Activated CD4-positive, alpha-beta T cell treated with anti-CD3 and anti-CD28 coated beads for 4 hours (primary cell): Measurements from ENCODE around the gene SLC43A1.

Experiments used
- DNase-seq, 2 donors: peaks; one replicate each; pipeline ENCODE4 v3.0.0-alpha.2; 2020

SLC43A1 gene

DNA sequence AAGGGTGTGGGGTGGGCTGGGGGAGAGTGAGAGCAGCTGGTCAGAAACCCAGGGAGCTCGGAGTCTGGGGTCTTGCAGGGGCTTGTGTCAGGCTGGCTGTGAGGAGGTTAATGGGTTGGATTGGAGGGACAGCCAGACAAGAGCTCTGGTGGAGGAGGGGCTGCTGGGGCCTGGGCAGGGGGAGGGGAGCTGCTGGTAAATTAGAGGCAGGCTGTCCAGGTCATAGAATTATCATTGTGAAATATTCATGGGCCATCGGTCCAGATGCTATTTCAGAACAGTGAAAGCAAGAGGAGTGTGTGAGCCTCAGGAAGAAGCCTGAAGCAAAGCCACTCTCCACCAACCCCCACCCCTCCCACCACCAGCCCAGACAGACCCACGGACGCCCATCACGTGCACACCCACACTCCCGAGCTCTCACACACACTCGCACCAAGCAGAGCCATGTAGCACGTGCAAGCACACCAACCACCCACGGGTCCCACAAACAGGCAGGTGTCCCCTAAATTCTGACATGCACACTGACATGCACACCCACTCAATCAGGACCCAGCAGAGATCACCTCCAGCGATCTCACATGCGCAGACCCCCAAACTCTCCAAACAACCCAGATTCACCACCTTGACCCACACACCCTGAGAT, 36.4 kb downstream of the SLC43A1 start:
- no peak for DNase-seq

DNA sequence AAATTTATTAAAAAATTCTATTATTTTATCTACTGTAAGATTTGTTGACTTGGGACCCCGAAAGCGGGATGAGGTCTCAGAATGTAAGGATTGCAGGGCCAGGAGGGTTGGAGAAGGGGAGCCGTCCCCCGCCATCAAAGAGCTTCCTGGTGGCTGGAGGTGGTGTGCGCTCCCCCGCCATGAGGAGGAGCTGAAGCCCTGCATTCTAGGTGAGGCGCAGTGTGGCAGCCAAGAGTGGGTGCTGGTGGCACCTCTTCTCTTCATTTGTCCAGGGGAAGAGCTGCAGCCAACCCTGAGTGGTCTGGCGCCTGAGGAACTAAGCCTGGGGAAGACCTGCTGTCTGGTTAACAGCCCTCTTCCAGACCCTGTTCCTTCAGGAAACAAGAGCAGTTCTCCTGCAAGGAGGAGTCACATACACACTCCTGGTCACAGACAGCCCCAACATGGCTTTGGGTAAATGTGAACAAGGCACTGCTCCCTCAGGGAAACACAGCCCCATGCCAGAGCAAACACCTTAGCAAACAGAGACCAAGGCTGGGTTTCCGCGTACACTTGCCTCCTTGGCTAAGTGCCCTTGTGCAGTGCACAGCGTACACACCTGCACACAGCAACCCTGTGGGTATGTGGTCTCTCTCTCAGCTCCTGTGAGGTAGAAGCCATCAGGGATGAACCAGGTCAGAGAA, 37.9 kb downstream of the SLC43A1 start:
- no peak for DNase-seq

DNA sequence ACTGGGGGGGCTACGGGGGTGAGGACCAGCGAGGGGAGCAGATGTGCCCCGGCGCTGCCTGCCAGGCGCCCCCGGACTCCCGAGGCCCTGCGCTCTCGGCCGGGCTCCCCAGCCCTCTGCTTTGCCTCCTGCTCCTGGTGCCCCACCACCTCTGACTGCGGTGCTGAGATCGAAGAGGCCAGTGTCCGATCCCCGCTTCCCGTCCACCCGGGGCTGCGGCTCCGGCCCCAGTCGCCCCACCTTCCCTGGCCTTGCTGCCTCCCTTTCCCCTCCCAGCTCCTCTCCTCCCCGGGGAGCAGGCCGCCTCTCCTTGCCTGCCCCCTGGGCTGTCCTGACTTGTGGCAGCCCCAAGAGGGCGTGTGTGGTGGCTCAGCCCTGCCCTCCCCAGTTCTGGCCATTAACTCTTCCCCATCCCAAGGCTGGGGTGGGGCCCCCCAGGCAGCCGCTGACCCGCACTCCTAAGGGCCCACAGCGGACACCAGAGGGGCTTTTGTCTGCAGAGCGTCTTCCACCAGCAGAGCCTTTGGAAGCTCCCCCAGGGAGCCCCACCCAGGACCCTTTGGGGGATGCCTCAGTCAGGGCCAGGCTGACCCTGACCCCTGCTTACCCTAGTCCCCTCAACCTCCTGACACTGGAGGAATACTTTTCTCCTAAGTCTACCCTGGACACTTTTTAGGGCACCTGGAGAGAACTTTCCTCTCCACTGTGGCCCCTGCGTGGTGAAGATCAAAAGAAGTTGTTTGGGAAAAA, 38.6 kb downstream of the SLC43A1 start:
- DNase-seq: peak; percentile 8 to 24

DNA sequence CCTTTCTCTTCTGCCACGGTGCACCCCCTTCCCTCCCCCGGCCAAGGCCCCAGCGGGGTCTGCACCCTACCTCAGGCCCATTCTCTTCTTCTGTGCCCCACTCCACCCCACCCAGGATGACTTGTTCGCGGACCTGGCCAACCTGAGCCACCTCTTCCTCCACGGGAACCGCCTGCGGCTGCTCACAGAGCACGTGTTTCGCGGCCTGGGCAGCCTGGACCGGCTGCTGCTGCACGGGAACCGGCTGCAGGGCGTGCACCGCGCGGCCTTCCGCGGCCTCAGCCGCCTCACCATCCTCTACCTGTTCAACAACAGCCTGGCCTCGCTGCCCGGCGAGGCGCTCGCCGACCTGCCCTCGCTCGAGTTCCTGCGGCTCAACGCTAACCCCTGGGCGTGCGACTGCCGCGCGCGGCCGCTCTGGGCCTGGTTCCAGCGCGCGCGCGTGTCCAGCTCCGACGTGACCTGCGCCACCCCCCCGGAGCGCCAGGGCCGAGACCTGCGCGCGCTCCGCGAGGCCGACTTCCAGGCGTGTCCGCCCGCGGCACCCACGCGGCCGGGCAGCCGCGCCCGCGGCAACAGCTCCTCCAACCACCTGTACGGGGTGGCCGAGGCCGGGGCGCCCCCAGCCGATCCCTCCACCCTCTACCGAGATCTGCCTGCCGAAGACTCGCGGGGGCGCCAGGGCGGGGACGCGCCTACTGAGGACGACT, 39.3 kb downstream of the SLC43A1 start:
- peak; percentile 15 to 34 for DNase-seq

DNA sequence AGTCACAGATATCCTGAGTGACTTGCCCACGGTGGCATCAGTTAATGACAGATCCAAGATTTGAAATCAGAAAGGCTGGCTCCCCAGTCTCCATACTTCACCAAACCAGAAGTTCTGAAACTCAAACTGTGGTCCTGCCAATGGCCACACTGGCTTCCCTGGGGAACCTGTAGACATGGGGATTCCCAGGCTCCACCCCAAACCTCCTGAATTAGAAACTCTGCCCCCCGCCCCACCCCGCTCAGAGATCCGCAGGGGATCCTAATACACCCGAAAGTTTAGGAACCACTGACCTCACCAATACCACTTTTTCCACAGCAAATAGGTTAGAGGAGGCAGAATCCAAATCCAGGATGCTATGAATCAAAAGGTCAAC, 39.8 kb downstream of the SLC43A1 start:
- DNase-seq: no peak

DNA sequence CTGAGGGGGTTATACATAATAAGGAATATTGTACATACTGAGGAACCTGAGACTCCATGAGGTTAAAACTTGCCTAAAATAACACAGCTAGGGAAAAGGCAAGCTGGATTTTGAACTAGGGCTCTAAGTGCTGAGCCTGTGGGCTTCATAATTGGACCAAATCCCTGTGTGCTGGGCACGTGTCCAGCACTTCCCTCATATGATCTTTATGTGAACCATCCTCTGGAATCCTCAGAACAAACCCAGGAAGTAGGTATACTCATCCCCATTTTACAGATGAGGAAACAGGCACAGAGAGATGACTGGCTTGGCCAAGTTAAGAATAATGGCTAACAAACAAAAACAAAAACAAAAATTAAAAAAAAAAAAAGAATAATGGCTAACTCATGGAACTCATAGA, 40.3 kb downstream of the SLC43A1 start:
- DNase-seq: no peak

DNA sequence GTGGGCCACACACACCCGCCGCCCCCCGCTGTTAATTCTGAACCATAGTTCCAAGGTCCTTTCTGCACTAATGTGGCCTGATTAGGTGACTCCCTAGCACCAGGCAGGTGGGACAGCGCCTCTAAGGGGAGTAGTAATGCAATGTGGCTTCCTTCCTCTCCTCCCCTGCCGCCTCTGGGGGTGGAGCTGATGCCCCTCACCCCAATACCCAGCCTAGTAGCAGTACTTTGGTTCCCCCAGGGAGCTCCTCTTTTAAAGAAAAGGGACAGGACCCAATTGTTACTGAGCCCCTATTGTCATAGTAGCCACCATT, 40.7 kb downstream of the SLC43A1 start:
- no peak for DNase-seq

DNA sequence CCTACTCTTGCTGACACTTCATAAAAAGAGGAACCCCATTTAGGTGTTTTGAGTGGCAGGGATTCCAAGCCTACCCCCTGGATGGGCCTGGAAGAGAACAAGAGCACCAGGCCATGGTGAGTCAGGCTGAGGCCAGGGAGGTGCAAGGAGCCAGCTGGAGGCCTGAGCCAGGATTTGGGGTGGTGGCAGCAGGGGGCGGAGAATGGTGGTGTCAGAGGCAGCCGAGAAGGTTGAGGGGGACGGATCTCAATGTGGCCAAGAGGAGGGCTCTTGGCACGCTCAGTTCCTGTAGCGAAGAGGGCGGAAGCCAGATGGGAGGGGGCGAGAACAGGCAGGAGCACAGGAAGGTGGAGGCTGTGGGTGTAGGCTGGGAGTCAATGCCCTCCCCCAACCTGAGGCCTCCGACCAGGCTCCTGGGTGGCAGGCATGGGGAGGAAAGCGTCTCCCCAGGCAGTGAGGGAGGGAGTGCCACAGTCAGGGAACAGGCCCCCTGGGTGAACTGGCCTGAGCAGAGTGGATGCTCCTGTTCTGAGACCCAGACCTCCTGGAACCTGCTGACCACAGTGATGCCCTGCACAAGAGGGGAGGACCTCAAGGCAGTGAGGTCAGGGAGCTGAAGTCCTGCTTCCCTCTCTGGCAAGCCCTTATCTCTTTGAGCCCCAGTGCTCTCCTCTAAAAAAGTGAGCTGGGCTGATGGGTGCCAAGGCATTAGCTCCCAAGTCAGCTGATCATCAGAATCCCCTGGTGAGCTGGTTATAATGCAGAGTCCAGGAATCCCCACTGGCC, 41.3 kb downstream of the SLC43A1 start:
- DNase-seq: peak; percentile 15 to 29

DNA sequence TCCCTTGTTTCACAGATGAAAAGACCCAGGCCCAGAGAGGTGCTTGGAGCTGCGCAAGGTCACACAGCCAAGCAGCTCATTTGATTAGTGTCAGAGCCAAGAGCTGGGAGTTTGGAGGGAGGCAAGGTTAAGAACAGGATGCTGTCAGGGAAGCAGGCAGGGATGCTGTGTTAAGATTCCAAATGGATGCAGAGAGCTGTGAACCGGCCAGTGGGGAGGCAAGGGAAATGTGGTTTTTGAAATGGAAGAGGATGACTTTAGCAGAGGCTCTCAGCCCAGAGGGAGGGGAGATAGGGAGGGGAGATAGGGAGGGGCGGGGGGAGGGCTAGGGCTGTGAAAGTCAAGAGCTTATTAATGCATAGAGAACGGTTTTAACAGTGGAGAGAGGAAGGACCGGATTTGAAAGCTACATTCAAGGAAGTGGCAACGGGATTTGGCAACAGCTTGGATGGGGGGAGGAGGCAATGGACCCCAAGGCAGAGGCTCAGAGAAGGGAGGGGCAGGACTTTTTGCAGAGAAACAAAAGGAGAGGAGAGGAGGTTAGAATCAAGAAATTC, 42.1 kb downstream of the SLC43A1 start:
- DNase-seq: no peak

DNA sequence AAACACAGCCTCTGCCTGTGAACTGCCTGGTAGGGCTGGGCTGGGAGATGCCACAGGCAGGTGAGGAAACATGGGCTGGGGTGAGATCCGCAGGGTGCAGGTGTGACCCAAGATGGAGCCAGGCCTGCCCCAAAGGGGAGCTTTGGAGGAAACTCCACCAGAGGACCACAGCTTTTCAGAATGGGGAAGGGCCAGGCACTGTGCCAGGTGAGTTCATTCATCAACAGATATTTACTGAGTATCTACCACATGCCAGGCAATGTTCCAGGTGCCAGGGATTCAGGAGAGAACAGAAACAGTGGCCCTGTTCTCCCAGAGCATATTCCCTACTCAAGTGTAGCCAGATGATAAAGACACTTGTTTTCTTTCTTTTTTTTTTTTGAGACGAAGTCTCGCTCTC, 44.0 kb downstream of the SLC43A1 start:
- DNase-seq: no peak

DNA sequence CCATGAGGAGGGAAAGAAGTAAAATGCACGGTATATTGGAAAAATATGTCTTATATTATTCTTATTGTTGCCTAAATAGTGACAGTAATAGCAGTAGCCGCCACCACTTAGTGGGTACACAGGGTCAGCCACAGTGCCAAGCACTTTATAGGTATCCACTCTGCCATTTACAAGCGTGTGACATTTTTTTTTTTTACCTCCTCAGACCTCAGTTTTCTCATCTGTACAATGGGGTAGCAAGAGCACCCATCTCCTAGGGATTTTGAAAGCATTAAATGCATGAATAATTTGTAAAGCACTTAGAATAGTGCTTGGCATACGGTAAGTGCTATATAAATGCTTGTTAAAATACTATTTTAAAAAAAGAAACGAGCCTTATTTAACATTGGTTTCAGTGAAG, 46.2 kb downstream of the SLC43A1 start:
- DNase-seq: no peak

DNA sequence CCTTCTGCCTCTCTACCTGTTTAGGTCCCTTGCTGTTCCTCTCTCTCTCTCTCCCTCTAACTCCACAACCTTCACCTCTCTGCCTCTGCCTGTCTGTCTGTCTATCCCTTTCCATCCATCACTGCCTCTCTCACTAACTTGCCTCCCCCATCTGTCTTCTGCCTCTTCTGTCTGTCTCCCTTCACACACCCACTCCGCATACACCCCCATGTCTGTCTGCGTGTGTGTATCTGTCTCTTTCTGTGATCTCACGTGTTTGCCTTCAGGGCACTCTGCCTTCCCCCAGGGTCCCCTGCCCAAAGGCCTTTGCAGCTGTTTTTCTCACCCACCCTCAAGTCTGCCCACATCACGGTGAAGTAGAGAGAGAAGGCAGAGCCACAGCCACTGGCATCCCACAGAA, 47.2 kb downstream of the SLC43A1 start:
- DNase-seq: no peak

DNA sequence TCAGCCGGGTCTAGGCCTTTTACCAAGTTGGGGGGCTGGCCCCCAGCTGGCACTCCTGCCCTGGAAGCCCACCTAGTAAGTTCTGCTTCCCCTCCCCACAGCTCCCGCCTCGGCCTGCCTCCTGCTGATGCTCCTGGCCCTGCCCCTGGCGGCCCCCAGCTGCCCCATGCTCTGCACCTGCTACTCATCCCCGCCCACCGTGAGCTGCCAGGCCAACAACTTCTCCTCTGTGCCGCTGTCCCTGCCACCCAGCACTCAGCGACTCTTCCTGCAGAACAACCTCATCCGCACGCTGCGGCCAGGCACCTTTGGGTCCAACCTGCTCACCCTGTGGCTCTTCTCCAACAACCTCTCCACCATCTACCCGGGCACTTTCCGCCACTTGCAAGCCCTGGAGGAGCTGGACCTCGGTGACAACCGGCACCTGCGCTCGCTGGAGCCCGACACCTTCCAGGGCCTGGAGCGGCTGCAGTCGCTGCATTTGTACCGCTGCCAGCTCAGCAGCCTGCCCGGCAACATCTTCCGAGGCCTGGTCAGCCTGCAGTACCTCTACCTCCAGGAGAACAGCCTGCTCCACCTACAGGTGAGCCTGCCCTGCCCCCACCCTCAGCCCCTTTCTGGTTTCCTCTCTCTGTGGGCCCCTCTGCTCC, 47.9 kb downstream of the SLC43A1 start:
- no peak for DNase-seq

DNA sequence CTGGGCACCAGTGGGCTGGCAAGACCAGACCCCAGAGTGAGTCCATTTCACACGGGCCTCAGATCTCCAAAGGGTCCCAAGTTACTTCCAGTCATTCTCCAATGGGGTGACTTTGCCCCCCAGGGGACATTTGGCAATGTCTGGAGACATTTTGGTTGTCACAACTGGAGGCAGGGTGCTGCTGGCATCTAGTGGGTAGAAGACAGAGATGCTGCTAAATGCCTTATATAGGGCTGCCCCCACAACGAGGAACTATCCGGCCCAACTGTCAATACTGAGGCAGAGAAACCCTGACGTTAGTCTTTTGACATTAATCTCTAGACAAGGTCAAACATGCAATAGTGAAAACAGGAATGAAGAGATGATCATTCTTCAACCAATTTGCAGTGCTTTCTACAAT, 48.8 kb downstream of the SLC43A1 start:
- DNase-seq: no peak

DNA sequence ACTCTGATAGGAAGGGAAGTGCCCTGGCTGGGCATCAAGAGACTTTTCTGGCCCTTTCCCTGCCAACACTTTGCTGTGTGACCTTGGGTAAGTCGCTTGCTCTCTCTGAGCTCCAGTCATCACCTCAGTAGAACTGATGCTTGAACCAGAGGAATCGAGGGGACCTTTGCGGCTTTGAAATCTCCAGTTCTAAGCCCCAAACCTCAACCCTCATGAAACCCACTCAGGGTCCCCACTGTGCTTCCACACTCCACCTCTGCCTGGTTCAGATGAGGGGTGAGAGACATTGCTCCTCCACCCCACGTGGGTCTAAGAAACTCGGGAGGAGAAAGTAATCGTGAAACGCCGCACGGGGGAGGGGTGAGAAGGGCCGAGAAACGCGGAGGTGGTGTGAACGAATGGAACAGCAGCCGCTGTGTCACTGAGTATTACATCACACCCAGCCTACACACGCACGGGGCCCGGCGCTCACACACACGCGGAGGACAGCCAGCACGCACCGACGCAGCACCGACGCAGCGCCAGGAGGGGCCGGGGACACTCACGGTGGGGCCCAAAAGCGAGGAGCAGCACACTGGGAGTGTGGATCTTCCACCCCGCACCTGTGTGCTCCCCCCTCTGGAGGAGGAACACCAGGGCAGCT, 50.8 kb downstream of the SLC43A1 start:
- DNase-seq: no peak

DNA sequence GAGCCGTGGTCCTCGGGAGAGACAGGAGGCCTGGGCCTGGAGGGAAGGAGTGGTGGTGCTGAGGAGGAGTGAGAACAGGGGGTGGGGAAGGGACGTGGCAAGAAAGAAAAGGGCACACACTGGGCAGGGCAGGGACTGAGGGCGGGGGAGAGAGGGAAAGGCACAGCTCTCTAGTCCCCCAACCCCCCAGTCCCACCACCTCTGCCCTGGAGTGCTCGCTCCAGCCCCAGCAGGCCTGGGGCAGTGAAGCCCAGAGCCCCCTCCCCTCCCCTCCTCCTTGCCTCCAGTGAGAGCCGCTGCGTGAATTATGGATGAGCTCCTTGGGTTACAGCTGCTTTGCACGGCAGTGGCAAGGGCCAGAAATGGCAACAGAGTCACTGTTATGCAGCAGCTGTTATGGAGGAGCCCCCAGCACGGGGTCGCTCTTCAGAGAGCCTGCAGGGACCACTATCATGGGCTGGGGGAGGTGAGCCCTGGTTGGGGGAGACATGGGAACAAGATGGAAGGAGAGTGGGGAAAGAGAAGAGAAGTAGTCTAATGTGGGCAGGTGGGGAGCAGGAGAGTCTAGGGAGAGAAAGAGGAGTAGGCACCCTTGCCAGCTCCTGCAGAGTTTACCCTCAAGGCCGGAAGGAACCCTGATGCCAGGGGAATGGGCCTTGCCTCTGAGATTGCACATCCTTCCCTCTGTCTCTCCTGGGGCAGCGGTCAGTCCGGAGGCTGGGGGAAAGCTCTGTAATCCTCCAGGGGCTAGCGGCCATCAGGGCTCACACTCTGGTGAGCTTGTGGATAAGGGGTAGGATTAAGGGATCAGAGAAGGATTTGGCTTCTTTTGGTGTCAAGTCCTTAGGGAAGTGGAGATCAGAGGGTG, 51.6 kb downstream of the SLC43A1 start:
- DNase-seq: no peak

DNA sequence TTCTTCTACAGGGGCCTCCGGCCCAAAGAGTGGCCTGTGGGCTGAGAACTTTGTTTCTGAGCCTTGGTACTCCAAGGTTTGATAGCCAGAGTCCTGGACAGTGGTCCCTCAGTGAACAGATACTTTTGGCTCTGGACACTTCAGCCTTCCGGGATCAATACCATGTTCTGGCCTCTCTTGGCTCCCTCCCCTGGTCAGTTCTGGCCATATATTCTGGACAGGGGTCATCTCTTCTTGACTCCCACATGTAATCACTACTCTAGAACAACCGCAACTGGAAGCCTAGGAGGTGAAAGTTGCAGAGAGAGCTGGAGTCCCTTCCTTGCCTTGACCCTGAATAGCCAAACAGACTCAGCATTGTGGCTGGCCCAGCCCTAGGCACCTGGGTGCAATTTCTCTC, 52.9 kb downstream of the SLC43A1 start:
- DNase-seq: no peak

DNA sequence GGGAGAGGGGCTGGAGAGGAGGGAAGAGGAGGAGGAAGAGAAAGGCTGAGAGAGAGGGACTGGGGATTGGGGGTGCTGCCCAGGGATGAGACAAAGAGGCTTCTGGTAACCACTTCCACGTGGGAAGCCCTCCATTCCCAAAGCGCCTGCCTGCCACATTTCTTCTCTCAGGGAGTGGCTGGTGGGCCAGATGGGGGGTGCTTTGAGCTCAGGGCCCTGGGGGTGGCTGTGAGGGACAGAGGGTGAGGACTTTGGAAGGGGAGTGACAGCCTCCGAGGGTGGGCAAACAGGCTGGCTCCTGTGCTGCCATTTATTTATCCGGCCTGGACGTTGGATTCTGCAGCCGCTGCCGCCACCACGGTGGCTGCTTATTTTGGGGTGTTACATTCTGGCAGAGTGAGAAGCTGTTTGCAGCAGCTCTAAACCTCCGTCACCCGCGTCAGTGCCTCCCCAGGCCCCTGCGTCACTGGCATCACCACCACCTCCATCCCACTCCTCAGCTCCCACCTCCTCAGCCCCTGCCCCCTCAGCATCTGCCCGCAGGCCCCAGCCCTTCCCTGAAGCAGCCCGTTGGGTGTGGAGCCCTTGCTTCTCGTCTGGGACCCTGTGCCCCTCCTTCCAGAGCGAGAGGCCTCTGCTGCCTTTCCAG, 53.5 kb downstream of the SLC43A1 start:
- no peak for DNase-seq

DNA sequence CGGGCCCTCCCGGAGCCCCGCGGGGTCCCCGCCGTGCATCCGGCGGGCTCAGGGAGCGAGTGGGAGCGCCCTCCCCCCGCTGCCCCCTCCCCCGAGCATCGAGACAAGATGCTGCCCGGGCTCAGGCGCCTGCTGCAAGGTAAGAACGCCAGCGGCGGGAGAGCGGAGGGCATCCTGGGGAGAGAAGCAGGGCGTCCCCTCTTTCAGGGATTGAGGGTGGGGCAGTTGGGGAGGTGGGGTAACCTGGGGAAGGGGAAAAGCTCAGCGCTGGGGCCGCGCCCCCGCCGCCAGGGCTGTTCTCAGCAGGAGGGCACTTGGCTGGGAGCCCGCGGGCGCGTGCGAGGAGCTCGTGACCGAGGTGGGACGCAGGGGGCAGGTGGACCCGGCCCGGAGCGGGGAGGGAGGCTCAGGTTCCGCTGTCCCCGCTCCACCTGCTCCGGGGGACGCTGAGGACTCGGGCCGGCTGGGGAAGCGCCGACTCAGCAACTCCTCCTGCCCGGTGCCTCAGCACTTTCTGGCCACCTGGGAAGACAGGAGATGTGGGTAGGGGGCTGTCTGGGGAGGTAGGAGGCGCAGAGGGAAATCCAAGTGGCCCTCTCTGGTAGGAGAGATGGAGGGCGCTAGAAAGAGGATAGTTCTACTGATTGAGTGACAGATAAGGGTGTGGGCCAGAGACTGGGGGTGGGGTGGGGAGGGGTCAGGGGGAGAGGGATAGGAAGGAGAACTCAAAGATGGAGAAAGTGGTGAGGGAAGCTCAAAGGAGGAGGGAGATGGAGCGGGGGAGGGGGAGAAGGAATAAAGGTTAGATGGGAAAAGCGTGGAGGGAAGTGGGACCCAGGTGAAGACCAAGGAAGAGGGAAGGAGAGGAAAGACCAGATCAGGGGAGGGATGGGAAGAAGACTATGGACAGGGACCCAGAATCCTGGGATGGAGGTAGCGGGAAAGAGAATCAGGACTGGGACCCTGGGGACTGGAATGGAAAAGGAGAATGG, 54.4 kb downstream of the SLC43A1 start:
- DNase-seq: no peak
